Sciatic nerve (tissue), 2 donors: ENCODE measurements around the gene ADGRF1. TPM values are rescaled to one million over a fixed set of nuclear protein-coding genes. Genes with fewer than 3 reads are reported as not detected.
"Not testable (repeated sequence)": the region's sequence is repeated elsewhere in the genome, so short reads cannot be mapped to it uniquely, and the experiment has no call there.

ENCODE experiments used
- ATAC-seq: fragments of 200-7000 bp; cut with Tn5 transposase; one replicate; pipeline ENCODE4 v1.9.1; 2020; ENCODE audit warnings: mild to moderate bottlenecking, moderate library complexity
- DNase-seq: peaks from one replicate; pipeline ENCODE4 v3.0.0-alpha.2; 2020; ENCODE audit warnings: low spot score
- intact Hi-C: fragments of 100-400 bp; cut with DNase I; formaldehyde crosslinking; loops from one replicate; pipeline ENCODE4 v1.14.2; 2022
- total RNA-seq: library from RNA; stranded (reverse); fragmentation: NEBNext Ultra II Directional; extraction: Animal tissue kit (Norgen Biotek cat#: 25700); gene quantifications from one replicate; pipeline ENCODE4 v1.2.1, GENCODE V29; 2021
- donor health status: DM: no; HTN: no; CAD: no.
- donor health status: DM: no; HTN: no; CAD: no.

Gene ADGRF1
- total RNA-seq, 1 donor from 2014 or later = 0.09 TPM

DNA sequence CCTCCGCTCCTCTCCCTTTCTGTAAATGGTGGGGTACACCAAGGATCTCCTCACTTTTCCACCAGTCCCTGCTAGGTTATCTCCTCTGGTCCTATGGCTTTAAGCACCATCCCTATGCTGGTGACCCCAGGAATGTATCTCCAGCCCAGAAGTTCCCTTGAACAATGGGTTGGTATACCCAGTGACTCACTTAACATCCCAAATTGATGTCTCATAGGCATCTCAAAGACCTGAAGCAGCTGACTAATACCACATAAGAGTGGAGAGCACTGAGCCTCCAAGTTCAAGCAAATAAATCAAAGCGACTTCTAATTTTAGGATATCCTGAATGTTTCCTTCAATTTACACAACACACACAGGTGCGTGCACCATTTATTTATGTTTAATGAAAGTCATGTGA lies 48.3 kb downstream of the ADGRF1 start:
- intact Hi-C loops = no loop called here
- no peak for ATAC-seq
- DNase-seq = no peak

DNA sequence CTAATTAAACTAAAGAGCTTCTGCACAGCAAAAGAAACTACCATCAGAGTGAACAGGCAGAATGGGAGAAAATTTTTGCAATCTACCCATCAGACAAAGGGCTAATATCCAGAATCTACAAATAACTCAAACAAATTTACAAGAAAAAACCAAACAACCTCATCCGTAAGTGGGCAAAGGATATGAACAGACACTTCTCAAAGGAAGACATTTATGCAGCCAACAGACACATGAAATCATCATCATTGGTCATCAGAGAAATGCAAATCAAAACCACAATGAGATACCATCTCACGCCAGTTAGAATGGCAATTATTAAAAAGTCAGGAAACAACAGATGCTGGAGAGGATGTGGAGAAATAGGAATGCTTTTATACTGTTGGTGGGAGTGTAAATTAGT lies 49.7 kb downstream of the ADGRF1 start:
- intact Hi-C loops, ATAC-seq, DNase-seq: not testable (repeated sequence)

DNA sequence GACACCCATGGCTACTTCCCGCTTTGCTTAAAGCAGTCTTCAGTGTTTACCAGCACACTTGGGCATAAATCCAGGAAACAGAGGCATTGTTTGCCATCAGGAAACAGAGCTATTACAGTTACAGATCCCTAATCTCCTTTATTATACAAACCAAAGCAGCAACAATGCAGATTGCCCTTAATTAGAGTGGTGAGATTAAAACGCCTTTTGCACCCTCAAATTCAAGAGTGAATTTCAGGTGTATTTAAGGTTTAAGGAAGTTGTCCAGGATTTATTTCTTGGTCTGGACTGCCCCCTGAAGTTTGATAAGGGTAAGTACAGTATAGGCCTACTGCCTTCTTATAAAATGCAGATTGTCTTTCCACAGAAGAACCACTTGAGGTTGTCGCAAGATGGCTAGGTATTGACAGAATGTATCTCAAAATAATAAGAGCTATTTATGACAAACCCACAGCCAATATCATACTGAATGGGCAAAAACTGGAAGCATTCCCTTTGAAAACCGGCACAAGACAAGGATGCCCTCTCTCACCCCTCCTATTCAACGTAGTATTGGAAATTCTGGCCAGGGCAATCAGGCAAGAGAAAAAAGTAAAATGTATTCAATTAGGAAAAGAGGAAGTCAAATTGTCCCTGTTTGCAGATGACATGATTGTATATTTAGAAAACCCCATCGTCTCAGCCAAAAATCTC lies 51.2 kb downstream of the ADGRF1 start:
- intact Hi-C loops, DNase-seq: not testable (repeated sequence)
- ATAC-seq = peak; percentile 71

DNA sequence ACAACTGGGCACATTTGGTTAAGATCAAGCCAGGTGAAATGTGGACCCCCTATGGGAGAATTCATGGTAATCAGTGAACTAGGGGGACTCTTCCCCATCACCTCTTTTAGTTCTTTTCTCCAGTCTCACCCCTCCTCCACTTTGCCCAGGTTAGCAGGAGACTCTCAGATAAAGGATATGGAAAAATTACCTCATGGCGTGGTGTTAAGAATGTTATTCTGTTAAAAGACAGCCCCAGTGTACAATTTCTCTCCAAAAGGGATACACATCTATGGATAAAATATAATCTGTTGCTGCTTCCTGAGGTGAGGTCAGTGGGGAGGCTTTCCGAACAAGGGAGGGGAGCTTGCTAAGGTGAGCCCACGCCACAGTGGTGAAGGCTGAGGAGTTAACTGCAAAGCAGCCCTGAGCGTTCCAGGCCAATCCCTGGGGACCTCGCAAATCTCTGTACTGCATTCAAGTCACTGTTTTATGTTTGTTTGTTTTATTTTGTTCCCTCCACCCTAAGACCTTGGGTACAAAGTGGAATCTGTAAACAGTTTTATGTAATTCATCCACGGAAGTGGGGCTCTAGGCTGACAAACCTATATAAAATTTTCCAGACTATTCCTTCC lies 52.0 kb downstream of the ADGRF1 start:
- ATAC-seq (peak; percentile 30), DNase-seq (no peak)
- intact Hi-C loops = no loop called here

DNA sequence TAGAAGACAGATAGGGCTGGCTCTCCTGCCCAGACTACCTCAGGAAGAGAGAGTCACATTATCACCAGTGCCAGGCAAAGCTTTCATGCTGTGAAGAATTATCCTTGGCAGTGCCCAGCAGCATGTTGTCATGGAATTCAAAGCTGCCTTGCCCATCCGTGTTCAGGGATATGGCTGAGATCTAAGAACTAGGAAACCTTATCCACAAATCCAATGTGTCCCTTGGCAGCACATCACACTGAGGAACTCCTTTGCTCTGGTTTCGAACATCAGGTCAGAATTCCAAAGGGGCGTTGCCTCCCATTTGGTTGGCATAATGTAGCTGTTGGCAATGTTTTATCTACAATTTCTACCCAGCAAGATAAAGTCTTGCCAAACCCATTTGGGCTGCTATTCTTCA lies 52.7 kb downstream of the ADGRF1 start:
- intact Hi-C loops = no loop called here
- DNase-seq (no peak), ATAC-seq (no peak)

DNA sequence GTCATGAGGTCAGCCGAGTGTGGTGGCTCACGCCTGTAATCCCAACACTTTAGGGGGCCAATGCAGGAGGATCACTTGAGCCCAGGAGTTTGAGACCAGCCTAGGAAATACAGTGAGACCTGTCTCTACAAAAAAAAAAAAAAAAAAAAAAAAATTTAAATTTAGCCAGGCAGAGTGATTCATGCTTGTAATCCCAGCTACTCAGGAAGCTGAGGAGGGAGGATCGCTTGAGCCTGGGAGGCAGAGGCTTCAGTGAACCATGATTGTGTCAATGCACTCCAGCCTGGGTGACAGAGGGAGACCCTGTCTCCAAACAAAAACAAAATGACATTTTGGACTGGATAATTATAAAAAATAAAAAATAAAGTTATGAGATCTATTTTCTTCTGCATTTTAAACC lies 56.2 kb downstream of the ADGRF1 start:
- ATAC-seq = no peak
- intact Hi-C loops = no loop called here
- DNase-seq = no peak

DNA sequence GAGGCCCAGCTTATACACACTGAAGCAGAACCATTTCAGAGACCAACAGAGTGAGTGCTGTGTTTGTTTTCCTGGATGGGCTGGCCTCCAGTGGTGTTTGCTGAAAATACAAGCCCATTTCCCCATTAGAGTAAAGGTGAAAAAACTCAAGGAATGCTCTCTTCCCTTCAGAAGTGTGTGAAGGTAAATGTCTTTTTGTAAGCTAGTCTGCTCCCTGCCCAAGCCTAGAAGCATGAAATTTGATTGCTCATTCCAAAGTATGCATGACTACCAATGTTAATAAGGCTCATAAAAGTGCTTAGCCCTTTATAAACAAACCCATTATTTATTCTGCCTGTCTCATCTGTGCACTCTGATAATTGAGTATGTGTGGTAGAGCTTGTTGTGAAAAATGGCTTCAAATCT lies 59.1 kb downstream of the ADGRF1 start:
- DNase-seq (no peak), ATAC-seq (no peak)
- intact Hi-C loops = no loop called here

DNA sequence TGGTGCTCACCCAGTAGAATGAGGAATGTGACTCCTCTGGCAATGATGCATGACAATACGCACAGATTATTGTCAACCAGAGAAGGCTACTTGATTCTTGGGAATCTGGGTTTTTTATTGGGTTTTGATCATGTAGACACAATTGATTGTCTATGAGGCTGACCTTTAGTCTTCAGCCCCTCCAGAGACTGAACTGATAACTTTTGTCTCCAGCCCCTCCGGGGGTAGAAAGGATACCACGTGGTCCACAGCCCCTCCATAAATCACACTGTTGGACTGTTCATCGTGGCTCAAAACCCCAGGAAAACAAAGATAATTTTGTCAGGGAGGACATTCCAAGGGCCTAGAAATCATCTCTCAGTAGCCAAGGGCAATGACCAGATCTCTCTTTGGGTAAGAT lies 62.9 kb downstream of the ADGRF1 start:
- DNase-seq (no peak), ATAC-seq (no peak)
- intact Hi-C loops = no loop called here

DNA sequence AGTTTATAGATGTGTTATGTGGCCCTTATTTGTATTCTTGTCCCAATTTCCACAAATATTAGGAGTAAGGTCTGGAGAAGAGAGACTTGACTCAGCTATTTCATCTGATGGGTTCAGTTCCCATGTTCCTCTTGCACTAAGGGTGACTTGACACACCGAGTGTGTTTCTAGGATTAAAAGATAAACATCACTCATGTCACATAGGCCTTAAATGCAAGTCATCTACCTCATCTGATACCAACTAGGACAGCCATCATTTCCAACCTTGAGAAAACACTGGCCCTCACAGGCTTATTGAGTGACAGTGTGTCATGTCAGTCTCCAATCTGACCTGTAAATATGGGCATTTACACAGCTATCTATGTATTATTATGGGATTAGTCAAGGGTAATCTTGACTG lies 67.3 kb downstream of the ADGRF1 start:
- ATAC-seq (no peak), DNase-seq (no peak)
- intact Hi-C loops = no loop called here

DNA sequence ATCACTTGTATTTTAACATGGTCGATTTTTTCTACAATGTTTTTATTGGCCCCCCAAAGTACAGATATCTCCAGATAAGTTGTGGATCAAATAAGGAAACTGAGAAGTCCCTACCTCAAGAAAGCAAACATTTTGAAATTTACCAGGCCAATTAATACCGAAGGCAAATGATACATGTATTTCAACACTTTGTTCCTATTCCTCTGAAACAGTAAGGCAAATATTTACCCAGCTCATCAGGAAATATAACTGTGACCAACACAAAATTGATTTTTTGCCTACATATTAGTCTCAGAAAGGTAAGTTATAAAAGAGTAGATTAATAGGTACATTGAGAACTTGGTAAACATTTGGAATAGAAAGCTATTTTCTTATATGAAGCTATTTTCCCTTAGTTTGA lies 69.1 kb downstream of the ADGRF1 start:
- intact Hi-C loops = no loop called here
- DNase-seq (no peak), ATAC-seq (no peak)

DNA sequence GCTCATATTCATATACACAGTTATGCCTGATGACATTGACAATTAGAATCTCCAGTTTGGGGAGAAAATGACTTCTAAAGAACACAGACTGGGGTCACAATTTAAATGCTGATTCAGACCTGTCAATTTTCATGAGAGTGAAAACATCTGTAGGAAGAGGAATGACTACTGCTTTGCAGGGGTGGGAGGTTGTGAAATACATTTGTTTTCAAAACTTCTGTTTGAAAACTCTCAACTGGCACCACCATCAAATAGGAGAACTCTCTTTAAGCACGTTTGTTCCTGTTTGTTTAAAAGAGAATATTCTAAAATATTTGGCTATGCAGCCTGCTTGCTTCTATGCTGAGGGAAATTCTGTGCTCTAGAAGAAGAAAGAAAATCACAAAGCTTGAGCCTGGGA lies 69.6 kb downstream of the ADGRF1 start:
- no peak for ATAC-seq
- intact Hi-C loops = no loop called here
- no peak for DNase-seq

DNA sequence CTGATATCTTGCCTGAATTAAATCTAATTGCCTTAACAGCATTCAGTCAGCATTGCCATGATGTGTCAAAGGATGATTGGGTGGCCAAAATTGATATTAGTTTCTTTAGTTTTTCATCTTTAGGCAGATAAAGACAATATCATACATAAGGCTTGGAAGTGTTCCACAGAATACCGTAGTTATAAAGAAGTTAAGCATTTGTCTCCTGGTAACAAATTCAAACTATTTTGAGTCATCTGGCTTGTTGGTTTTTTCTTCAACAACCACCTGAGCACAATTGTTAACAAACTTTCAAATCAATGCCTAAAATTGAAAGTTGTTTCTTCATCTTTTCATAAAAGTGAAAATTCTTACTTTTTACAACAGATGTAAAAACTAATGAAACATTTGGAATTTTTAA lies 72.9 kb downstream of the ADGRF1 start:
- intact Hi-C loops = no loop called here
- DNase-seq (no peak), ATAC-seq (no peak)

DNA sequence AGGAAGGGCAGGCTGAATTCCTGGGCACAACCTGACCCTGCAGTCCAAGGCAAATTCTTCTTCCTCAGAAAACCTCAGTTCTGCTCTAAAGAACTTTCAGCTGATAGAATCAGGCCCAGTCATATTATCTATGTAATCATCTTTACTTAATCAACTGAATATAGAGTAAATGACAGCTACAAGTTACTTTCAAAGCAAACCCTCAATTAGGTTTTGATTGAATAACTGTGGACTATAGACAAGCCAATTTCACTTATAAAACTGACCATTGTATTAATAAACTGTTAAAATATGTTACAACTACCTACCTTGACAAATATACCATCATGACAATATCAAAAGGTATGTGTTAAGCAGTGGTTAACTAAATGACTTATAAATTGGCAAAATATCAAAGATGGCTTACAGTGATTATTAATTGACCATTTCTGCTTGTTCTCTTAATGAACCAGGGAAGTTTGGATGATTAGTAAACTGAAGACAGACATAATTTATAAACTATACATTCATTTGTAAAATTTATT lies 74.2 kb downstream of the ADGRF1 start:
- DNase-seq = no peak
- no peak for ATAC-seq
- intact Hi-C loops = no loop called here

DNA sequence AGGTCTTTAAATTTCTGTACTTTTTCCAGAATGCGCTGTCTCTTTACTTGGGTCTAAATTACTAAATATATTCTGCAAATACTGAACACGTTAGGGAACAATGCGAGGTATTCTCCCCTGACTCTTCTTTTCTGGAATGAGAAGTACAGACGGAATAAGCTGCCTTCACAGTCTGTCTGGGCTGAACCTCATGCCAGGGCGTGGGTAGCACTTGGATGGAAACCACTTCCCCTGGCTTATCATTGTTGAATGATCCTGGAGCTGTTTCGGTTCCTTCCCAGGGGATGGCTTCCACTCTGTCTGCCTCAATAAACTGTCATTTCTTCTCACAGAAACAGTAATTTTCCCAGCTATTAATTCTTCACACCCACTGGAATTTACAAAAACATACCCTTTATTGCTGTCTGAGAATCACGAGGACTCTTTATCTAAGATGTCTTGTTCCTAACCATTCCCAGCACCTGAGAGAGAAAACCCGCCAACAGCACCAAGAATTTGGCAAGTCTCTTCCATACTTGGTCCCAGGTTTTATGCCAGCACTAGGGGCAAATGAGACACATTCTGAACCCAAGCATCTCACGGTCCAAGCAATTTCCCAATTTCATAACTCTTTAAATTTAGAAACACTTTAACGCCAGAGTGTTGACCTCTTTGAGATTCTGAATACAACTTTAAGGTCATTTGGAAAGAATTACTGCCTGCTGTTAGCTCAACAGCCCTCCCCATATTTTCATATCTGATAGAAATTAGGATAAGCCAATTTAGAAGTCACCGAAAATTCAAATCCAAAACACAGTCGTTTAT lies 77.2 kb downstream of the ADGRF1 start:
- intact Hi-C loops = no loop called here
- ATAC-seq (no peak), DNase-seq (no peak)

DNA sequence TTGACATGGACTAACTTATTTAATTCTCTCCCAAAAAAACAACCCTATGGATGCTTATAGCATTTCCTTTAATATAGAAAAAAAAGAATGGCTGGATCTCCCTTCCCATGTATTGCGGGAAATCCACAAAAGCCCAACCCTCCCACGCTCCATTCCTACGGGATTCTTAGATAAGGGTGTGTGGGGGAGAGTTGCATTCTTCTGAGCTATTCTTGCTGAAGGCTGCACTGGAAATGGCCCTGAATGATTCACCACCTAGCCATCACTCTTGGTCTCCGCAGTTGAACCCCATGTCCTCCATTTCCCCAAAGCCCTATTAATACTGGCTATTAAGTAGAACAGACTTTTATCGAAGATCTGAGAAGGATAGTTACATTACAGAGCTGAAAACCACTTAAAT lies 78.5 kb downstream of the ADGRF1 start:
- intact Hi-C loops = no loop called here
- DNase-seq (no peak), ATAC-seq (no peak)

DNA sequence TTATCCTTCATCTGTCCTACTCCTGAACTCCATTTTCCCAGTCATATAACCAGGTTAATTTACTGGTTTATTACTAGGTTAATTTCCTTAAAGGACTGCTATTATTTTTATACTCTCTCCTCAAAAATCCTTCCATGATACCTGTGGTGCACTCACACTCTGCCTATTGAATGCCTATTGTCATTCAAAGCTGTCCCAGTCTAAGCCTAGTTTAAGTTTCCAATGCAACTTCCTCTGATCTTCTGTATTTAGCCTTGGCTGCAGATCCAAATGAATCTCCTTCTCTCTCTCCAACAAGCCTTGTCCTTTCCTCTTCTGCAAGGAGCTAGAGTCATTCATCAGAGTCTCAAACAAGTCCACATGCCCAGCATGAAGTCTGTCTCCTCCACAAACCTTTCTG lies 79.1 kb downstream of the ADGRF1 start:
- no peak for DNase-seq
- ATAC-seq = no peak

DNA sequence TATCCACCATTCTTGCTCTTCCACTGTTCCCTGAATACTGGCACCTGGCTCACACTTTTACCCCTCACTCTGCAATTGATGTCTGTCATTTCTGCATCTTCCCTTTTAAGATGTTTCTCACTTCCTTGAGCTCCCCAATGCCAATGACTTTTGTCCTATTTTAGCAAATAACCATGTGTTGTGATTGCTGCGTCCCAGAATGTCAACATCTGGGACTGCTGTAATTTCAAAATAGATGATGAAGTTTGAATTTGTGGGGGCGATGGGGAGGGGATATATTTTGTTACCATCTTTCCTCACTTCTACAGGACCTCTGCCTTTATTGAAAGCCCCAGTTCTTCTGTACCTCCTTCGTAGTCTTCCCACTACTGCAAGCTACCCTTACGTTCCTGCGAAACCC lies 80.4 kb downstream of the ADGRF1 start:
- DNase-seq = no peak
- no peak for ATAC-seq
- intact Hi-C loops = no loop called here

More for the DNA sequence above, 79.1 kb downstream of the ADGRF1 start:
- intact Hi-C loops = no loop called here

DNA sequence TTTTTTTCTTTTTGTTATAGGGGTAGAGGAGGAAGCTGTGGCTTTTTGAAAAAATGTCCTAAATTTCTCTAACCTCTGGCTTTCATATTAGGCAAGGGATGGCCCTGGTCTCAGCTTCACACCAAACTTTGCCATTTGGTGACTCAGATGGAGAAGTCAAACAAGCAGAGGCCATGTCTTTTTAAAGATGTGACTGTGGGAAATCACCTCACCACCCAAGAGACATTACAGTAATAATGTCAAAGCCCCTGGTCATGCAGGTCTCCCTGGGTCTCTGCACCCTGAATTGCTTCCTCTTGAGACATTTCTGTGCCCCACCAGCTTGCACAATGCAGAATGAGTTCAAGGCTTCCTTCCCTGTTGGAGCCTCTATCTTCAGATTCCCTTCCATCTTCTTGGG lies 80.9 kb downstream of the ADGRF1 start:
- no peak for DNase-seq
- ATAC-seq = no peak
- intact Hi-C loops = no loop called here

DNA sequence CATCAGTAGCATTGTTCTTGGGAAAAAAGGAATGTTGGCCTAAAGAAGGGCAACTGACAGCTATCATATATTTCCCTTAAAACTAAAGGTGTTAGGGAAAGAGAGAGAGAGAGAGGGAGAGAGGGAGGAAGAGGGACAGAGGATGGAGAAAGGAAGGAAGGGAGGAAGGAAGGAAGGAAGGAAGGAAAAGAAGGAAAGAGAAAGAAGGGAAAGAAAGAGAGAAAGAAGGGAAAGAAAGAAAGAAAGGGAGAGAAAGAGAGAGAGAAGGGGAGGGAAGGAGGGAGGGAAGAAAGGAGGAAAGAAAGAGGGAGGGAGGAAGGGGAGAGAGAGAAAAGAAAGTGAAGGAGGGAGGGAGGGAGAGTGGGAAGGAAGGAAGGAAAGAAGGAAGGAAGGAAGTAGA lies 82.7 kb downstream of the ADGRF1 start:
- intact Hi-C loops = no loop called here
- DNase-seq (no peak), ATAC-seq (no peak)

DNA sequence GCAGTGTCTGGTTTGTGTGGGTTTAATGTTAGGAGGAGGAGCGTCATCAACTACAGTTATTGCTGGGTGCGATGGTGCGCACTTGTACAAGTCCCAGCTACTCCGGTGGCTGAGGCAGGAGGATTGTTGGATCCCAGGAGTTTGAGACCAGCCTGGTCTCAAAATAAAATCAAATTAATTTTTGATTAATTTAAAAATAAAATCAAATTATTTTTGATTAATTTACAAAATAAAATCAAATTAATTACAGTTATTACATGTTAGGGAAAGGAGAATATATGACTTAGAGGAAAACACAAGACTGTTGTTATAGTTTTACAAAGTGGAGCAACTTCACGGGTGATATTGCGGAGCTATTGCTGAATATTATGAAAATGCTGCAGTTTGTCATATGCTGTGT lies 85.7 kb downstream of the ADGRF1 start:
- DNase-seq = no peak
- ATAC-seq = no peak
- intact Hi-C loops = no loop called here
